T-cell (primary cell): Measurements from ENCODE around the gene TMEM139. TPM values are rescaled to one million over a fixed set of nuclear protein-coding genes. Genes with fewer than 3 reads are reported as not detected.

Experiments used
- ATAC-seq, 4 experiments: fragments of 200-7000 bp in 3 of 4; fragments of 150-1000 bp in 1 of 4; cut with Tn5 transposase; replicated peaks in 1 of 4; 1 replicate in 3 of 4; 2 replicates in 1 of 4; pipeline ENCODE4 v1.10.0; 2021; ENCODE audit warnings: moderate library complexity in 3 of 4, mild to moderate bottlenecking in 2 of 4, moderate number of reproducible peaks in 1 of 4
- CTCF ChIA-PET, 2 donors: fragments of 300-600 bp; sonication (Branson Sonifier 250); formaldehyde crosslinking; loops; one replicate each; lab custom pipeline; 2022; ENCODE audit warnings: antibody characterized with exemption in 2 of 2; lab: Charles Lee
- POLR2A ChIA-PET, 2 donors: fragments of 300-600 bp; sonication (Branson Sonifier 250); formaldehyde crosslinking; loops; one replicate each; lab custom pipeline; 2022; ENCODE audit warnings: antibody characterized with exemption in 2 of 2; lab: Charles Lee
- DNase-seq, 35 experiments: peaks; one replicate each; pipeline versions ENCODE4 v3.0.0 to v3.0.0-alpha.2; 2013 to 2023
- H3K27ac ChIP-seq: one replicate; pipeline ENCODE4 v1.5.1; 2013; ENCODE audit warnings: low read length
- H3K27me3 ChIP-seq, 2 experiments: replicated peaks in 1 of 2; 1 replicate in 1 of 2; 2 replicates in 1 of 2; pipeline versions ENCODE4 v1.6.1 to v1.7.0; 2013; ENCODE audit warnings: low read length in 1 of 2, mixed read lengths in 1 of 2; ENCODE audit not compliant: control insufficient read depth in 2 of 2, insufficient read depth in 2 of 2; ENCODE audit errors: extremely low read depth in 1 of 2
- H3K36me3 ChIP-seq, 2 donors: 1 replicate in 1 of 2; 2 replicates in 1 of 2; pipeline versions ENCODE4 v1.6.1 to v1.7.0; 2013; ENCODE audit warnings: low read length in 1 of 2; ENCODE audit not compliant: control insufficient read depth in 2 of 2, insufficient read depth in 1 of 2; ENCODE audit errors: extremely low read depth in 1 of 2
- H3K4me1 ChIP-seq, 2 experiments: 1 replicate in 1 of 2; 2 replicates in 1 of 2; pipeline versions ENCODE4 v1.6.1 to v1.7.0; 2013; ENCODE audit warnings: low read length in 2 of 2, mixed read lengths in 1 of 2; ENCODE audit not compliant: insufficient read depth in 2 of 2, control insufficient read depth in 1 of 2; ENCODE audit errors: extremely low read depth in 1 of 2
- H3K4me3 ChIP-seq, 2 donors: 1 replicate in 1 of 2; 2 replicates in 1 of 2; pipeline versions ENCODE4 v1.5.1 to v1.7.0; 2013; ENCODE audit warnings: mild to moderate bottlenecking in 2 of 2, low read length in 1 of 2, moderate library complexity in 1 of 2; ENCODE audit not compliant: control insufficient read depth in 1 of 2; ENCODE audit errors: extremely low read depth in 1 of 2
- H3K9me3 ChIP-seq: 2 replicates; pipeline ENCODE4 v1.7.0; 2013
- H3K27ac Mint-ChIP-seq, 2 donors: one replicate each; pipeline ENCODE4 v1.8.0; 2020 to 2021; ENCODE audit warnings: mild to moderate bottlenecking in 2 of 2, mixed read lengths in 2 of 2
- H3K27me3 Mint-ChIP-seq, 2 donors: one replicate each; pipeline ENCODE4 v1.8.0; 2021 to 2022; ENCODE audit warnings: mixed read lengths in 2 of 2
- H3K36me3 Mint-ChIP-seq: one replicate; pipeline ENCODE4 v1.8.0; 2021; ENCODE audit warnings: mixed read lengths
- H3K4me1 Mint-ChIP-seq, 3 donors: one replicate each; pipeline ENCODE4 v1.8.0; 2020 to 2022; ENCODE audit warnings: mixed read lengths in 3 of 3, mild to moderate bottlenecking in 1 of 3
- H3K4me3 Mint-ChIP-seq, 3 donors: one replicate each; pipeline ENCODE4 v1.8.0; 2020 to 2022; ENCODE audit warnings: mild to moderate bottlenecking in 3 of 3, mixed read lengths in 3 of 3, moderate library complexity in 3 of 3
- H3K9me3 Mint-ChIP-seq, 3 donors: one replicate each; pipeline ENCODE4 v1.8.0; 2020 to 2022; ENCODE audit warnings: mixed read lengths in 3 of 3
- WGBS: methylation state at CpG from one replicate; pipeline ENCODE4 v1.1.5; 2013; ENCODE audit warnings: missing lambda C conversion rate; ENCODE audit not compliant: insufficient coverage; 5-methylcytosine and 5-hydroxymethylcytosine counted together
- total RNA-seq, 35 experiments: library from RNA in 6 of 35; stranded (reverse) in 6 of 35; fragments of 120-200 nt in 1 of 35; gene quantifications; one replicate each; pipeline versions ENCODE4 v1.2.1 to v1.2.4 and lab custom pipeline; 2013 to 2026

Gene TMEM139
- total RNA-seq, 5 donors from 2014 or later (not counting 1 experiment from before 2014, with no cell fraction given), result 0.66 to 1.6 (median 1.2) TPM; not detected in 1

GRCh38 chr7:143299840-143300239 is 15.1 kb downstream of the TMEM139 start:
- H3K27me3 ChIP-seq, result no peaks in the 10 kb centered on the region
- peak; percentile 29 to 78 (median 62) for DNase-seq
- H3K9me3 ChIP-seq, result no peaks in the 10 kb centered on the region
- CTCF ChIA-PET, result interaction anchor here (0.5 to 6.3 kb wide), 42 partner anchors 8 to 300 kb away, joined by 3 to 98 read pairs (median 4); partner anchors contain the start of genes CASP2 (in 2 of the 2), GSTK1 (in 2 of the 2) and TAS2R40 (in 1 of the 2)
- H3K9me3 Mint-ChIP-seq, result no peaks in the 10 kb centered on the region
- H3K4me3 ChIP-seq, result no peak overlapping the region
- POLR2A ChIA-PET, result interaction anchor here in 1 of 2 donors (1.1 kb wide), 1 partner anchor 30 kb away, joined by 3 read pairs; no protein-coding TSS in a partner anchor
- H3K36me3 ChIP-seq, result peaks cover 15 to 89% of the 10 kb centered on the region in 2 donors
- peaks cover 84% of the 10 kb centered on the region for H3K36me3 Mint-ChIP-seq
- no peaks in the 10 kb centered on the region for H3K27me3 Mint-ChIP-seq
- H3K4me1 ChIP-seq, result peaks cover 10% of the 10 kb centered on the region in 2 experiments
- H3K27ac Mint-ChIP-seq, result peak overlapping the region; percentile 77 to 79
- H3K27ac ChIP-seq, result no peak overlapping the region
- H3K4me1 Mint-ChIP-seq, result peaks cover 42 to 45% (median 45%) of the 10 kb centered on the region in 3 donors
- H3K4me3 Mint-ChIP-seq, result no peak overlapping the region
- WGBS, result 48% methylated on average over 6 of the region's 8 CpGs
- peak; percentile 94 to 99 (median 98) for ATAC-seq

DNA sequence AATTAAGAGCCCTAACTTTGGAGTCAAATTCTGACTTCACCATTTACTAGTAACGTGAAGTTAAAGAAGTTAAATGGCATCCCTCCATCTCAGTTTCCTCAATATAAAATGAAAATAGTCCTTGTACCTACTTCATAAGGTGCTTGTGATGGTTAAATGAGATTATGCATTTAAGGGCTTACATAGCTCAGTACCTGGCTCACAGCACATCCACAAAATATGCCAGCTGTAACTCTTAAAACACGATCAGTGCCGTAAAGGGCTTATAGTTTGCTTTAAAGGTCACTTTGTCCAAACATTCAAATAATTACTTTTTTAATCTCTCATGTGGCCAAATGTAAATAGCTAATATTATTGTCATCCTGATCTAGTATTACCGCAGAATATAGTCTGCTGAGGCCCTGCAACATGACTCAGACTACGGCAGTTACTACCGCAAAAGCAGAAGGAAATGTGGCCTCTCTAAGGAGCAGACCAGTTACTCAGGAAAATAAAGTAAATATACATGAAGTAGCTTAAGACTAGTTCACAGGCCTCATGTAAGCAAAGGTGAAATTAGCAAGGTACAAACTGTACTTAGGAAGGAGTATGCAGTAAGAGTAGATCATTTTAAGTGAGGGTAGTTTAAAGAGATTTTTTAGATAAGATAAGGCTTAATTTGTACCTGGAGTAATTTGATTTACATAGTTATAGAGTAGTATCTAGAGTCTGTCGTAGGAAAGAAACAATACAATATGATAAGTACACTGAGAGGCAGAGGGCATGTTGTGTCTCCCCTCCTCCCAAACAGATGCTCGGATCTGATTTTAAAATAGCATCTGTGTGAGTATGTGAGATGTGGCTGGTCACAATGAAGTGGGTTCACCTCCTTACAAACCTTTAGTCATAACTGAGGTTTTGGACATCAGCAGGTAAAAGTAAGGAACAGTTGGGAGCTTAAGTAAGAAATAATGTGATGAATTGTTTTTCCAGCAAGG is 16.5 kb downstream of the TMEM139 start:
- no peaks in the 10 kb centered on the region for H3K27me3 ChIP-seq
- Mint-ChIP-seq H3K36me3 (peaks cover 84% of the 10 kb centered on the region), H3K27ac (peak overlapping the region in 1 of 2 donors; percentile 6), H3K27me3 (no peaks in the 10 kb centered on the region), H3K9me3 (no peaks in the 10 kb centered on the region), H3K4me1 (peaks cover 41 to 43% (median 41%) of the 10 kb centered on the region in 3 donors), H3K4me3 (no peak overlapping the region)
- ChIA-PET POLR2A (no interaction called here), CTCF (interaction anchor here (0.6 to 6.3 kb wide), 14 partner anchors 8 to 114 kb away, joined by 3 to 98 read pairs (median 4); partner anchors contain the start of gene GSTK1 (in 1 of the 2))
- no peak overlapping the region for H3K4me3 ChIP-seq
- H3K36me3 ChIP-seq, result peaks cover 8 to 87% of the 10 kb centered on the region in 2 donors
- H3K9me3 ChIP-seq, result no peaks in the 10 kb centered on the region
- WGBS, result 90% methylated on average over 3 of the region's 8 CpGs
- H3K27ac ChIP-seq, result no peak overlapping the region
- no peak for DNase-seq
- ATAC-seq, result no peak
- H3K4me1 ChIP-seq, result peaks cover 2 to 13% of the 10 kb centered on the region in 2 experiments

- ATAC-seq (no peak), DNase-seq (no peak)
- no peaks in the 10 kb centered on the region for H3K9me3 ChIP-seq
- H3K27ac ChIP-seq, result no peak overlapping the region
- H3K27me3 ChIP-seq, result no peaks in the 10 kb centered on the region
- Mint-ChIP-seq H3K36me3 (peaks cover 85% of the 10 kb centered on the region), H3K4me1 (peaks cover 31 to 41% (median 38%) of the 10 kb centered on the region in 3 donors), H3K4me3 (no peak overlapping the region), H3K27me3 (no peaks in the 10 kb centered on the region), H3K27ac (no peak overlapping the region), H3K9me3 (no peaks in the 10 kb centered on the region)
- peaks cover 4 to 86% of the 10 kb centered on the region in 2 donors for H3K36me3 ChIP-seq
- H3K4me3 ChIP-seq, result no peak overlapping the region
- CTCF ChIA-PET, result interaction anchor here (0.6 to 3.4 kb wide), 4 partner anchors 43 to 363 kb away, joined by 3 to 35 read pairs (median 16); no protein-coding TSS in a partner anchor
- 96% methylated on average over 8 of the region's 10 CpGs for WGBS
- POLR2A ChIA-PET, result no interaction called here
- peaks cover 0 to 13% of the 10 kb centered on the region in 2 experiments for H3K4me1 ChIP-seq
These were observed 19.0 kb downstream of the TMEM139 start for GRCh38 chr7:143303733-143304132.

DNA sequence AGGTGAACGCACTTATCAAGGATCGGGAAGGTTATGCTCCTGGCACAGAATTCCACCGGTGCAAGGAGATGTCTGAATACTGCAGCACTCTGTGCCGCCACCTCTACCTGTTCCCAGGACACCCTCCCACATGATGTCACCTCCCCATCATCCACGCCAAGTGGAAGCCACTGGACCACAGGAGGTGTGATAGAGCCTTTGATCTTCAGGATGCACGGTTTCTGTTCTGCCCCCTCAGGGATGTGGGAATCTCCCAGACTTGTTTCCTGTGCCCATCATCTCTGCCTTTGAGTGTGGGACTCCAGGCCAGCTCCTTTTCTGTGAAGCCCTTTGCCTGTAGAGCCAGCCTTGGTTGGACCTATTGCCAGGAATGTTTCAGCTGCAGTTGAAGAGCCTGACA is 20.2 kb downstream of the TMEM139 start:
- peaks cover 79% of the 10 kb centered on the region for H3K36me3 Mint-ChIP-seq

GRCh38 chr7:143305423-143306070 is 20.8 kb downstream of the TMEM139 start:
- no peaks in the 10 kb centered on the region for H3K27me3 ChIP-seq
- ChIA-PET CTCF (interaction anchor here (0.7 to 3.4 kb wide), 8 partner anchors 9 to 65 kb away, joined by 3 to 35 read pairs (median 4); partner anchors contain the start of gene CASP2 (in 1 of the 2)), POLR2A (no interaction called here)
- peak; percentile 30 to 76 (median 60) for DNase-seq
- peak; percentile 65 to 81 (median 74) for ATAC-seq
- H3K36me3 ChIP-seq, result peaks cover 3 to 69% of the 10 kb centered on the region in 2 donors
- peaks cover 28 to 34% (median 32%) of the 10 kb centered on the region in 3 donors for H3K4me1 Mint-ChIP-seq
- peaks cover 74% of the 10 kb centered on the region for H3K36me3 Mint-ChIP-seq
- peaks cover 4 to 12% of the 10 kb centered on the region in 2 experiments for H3K4me1 ChIP-seq
- no peak overlapping the region for H3K4me3 Mint-ChIP-seq
- H3K27ac Mint-ChIP-seq, result peak overlapping the region; percentile 68 to 76
- no peaks in the 10 kb centered on the region for H3K27me3 Mint-ChIP-seq
- WGBS, result 77% methylated on average over 7 of the region's 10 CpGs
- no peak overlapping the region for H3K4me3 ChIP-seq
- H3K27ac ChIP-seq, result no peak overlapping the region
- no peaks in the 10 kb centered on the region for H3K9me3 Mint-ChIP-seq
- H3K9me3 ChIP-seq, result no peaks in the 10 kb centered on the region

More for the DNA sequence above, 20.2 kb downstream of the TMEM139 start:
- Histone ChIP-seq H3K36me3 (peaks cover 3 to 75% of the 10 kb centered on the region in 2 donors), H3K4me1 (peaks cover 0 to 10% of the 10 kb centered on the region in 2 experiments), H3K27ac (no peak overlapping the region), H3K9me3 (no peaks in the 10 kb centered on the region), H3K4me3 (no peak overlapping the region), H3K27me3 (no peaks in the 10 kb centered on the region)
- H3K27ac Mint-ChIP-seq, result peak overlapping the region; percentile 59 to 76
- 97% methylated on average over 4 of the region's 6 CpGs for WGBS
- CTCF ChIA-PET, result interaction anchor here (0.7 to 3.4 kb wide), 8 partner anchors 8 to 65 kb away, joined by 3 to 35 read pairs (median 4); partner anchors contain the start of gene CASP2 (in 1 of the 2)
- POLR2A ChIA-PET, result no interaction called here
- H3K4me3 Mint-ChIP-seq, result no peak overlapping the region
- no peak for DNase-seq
- peaks cover 26 to 33% (median 32%) of the 10 kb centered on the region in 3 donors for H3K4me1 Mint-ChIP-seq
- no peaks in the 10 kb centered on the region for H3K27me3 Mint-ChIP-seq
- no peak for ATAC-seq
- H3K9me3 Mint-ChIP-seq, result no peaks in the 10 kb centered on the region
